ENCODE results near the gene APOA5. TPM values are rescaled to one million over a fixed set of nuclear protein-coding genes. Genes with fewer than 3 reads are reported as not detected.

The APOA5 gene
- total and polyA plus RNA-seq, 2 of the 13 experiments (the other 11 are each of a cell fraction or from before 2014, with no cell fraction given) = 44.0 to 49.1 TPM

- no peaks in the 10 kb centered on the region for H3K79me2 ChIP-seq (ENCODE audit: insufficient read depth, low read length)
- H3K9me3 ChIP-seq (ENCODE audit: low read length) = no peaks in the 10 kb centered on the region
- no peak for FAIRE-seq
- intact Hi-C loops (cut with micrococcal nuclease; ENCODE audit: unreplicated experiment) (no loop called here), in situ Hi-C loops (cut with HindIII; ENCODE audit: extremely low pct_ligation_motif_present, low pct_unique_long_range_greater_than_20kb) (loop anchor here (10.0 kb wide), 1 partner anchor 297 kb away; the partner anchor contains the start of gene SIK3)
- CTCF ChIA-PET (ENCODE audit: low intra/inter-chr PET ratio, low total read pairs) = no interaction called here
- 96% methylated on average over 5 of the region's 5 CpGs for WGBS (ENCODE audit: low lambda C conversion rate)
- BruUV-seq (replicated peaks) = no TSS peak
- H4K20me1 ChIP-seq (ENCODE audit: insufficient read depth, low read length) = no peaks in the 10 kb centered on the region
- H3K9ac ChIP-seq (ENCODE audit: insufficient read depth, low read depth, low read length) = no peak overlapping the region
- H3K36me3 ChIP-seq (replicated peaks in 1 of 2; ENCODE audit: control insufficient read depth in 1 of 2, insufficient read depth in 2 of 2, low read length in 2 of 2) = no peaks in the 10 kb centered on the region
- no peak for DNase-seq (ENCODE audit: low spot score)
- no peak for TF ChIP-seq MLX (CRISPR knock-in tag; IDR thresholded peaks at IDR 0.05)
- TF ChIP-seq, protein P1, sequence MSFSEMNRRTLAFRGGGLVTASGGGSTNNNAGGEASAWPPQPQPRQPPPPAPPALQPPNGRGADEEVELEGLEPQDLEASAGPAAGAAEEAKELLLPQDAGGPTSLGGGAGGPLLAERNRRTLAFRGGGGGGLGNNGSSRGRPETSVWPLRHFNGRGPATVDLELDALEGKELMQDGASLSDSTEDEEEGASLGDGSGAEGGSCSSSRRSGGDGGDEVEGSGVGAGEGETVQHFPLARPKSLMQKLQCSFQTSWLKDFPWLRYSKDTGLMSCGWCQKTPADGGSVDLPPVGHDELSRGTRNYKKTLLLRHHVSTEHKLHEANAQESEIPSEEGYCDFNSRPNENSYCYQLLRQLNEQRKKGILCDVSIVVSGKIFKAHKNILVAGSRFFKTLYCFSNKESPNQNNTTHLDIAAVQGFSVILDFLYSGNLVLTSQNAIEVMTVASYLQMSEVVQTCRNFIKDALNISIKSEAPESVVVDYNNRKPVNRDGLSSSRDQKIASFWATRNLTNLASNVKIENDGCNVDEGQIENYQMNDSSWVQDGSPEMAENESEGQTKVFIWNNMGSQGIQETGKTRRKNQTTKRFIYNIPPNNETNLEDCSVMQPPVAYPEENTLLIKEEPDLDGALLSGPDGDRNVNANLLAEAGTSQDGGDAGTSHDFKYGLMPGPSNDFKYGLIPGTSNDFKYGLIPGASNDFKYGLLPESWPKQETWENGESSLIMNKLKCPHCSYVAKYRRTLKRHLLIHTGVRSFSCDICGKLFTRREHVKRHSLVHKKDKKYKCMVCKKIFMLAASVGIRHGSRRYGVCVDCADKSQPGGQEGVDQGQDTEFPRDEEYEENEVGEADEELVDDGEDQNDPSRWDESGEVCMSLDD (CRISPR knock-in tag; IDR thresholded peaks at IDR 0.05; ENCODE audit: borderline replicate concordance) = no peak
- TF ChIP-seq RAD21 (CRISPR knock-in tag; IDR thresholded peaks at IDR 0.05) = no peak
- TF ChIP-seq CHD4 (IDR thresholded peaks at IDR 0.05; ENCODE audit: borderline replicate concordance, low read length) = no peak
- no peak for TF ChIP-seq SAFB2 (CRISPR knock-in tag; IDR thresholded peaks at IDR 0.05; ENCODE audit: borderline replicate concordance, low read depth)
- TF ChIP-seq, protein P2, sequence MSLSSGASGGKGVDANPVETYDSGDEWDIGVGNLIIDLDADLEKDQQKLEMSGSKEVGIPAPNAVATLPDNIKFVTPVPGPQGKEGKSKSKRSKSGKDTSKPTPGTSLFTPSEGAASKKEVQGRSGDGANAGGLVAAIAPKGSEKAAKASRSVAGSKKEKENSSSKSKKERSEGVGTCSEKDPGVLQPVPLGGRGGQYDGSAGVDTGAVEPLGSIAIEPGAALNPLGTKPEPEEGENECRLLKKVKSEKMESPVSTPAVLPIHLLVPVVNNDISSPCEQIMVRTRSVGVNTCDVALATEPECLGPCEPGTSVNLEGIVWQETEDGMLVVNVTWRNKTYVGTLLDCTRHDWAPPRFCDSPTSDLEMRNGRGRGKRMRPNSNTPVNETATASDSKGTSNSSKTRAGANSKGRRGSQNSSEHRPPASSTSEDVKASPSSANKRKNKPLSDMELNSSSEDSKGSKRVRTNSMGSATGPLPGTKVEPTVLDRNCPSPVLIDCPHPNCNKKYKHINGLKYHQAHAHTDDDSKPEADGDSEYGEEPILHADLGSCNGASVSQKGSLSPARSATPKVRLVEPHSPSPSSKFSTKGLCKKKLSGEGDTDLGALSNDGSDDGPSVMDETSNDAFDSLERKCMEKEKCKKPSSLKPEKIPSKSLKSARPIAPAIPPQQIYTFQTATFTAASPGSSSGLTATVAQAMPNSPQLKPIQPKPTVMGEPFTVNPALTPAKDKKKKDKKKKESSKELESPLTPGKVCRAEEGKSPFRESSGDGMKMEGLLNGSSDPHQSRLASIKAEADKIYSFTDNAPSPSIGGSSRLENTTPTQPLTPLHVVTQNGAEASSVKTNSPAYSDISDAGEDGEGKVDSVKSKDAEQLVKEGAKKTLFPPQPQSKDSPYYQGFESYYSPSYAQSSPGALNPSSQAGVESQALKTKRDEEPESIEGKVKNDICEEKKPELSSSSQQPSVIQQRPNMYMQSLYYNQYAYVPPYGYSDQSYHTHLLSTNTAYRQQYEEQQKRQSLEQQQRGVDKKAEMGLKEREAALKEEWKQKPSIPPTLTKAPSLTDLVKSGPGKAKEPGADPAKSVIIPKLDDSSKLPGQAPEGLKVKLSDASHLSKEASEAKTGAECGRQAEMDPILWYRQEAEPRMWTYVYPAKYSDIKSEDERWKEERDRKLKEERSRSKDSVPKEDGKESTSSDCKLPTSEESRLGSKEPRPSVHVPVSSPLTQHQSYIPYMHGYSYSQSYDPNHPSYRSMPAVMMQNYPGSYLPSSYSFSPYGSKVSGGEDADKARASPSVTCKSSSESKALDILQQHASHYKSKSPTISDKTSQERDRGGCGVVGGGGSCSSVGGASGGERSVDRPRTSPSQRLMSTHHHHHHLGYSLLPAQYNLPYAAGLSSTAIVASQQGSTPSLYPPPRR (CRISPR knock-in tag; IDR thresholded peaks at IDR 0.05; ENCODE audit: borderline replicate concordance) = no peak
- TF ChIP-seq, protein P3, sequence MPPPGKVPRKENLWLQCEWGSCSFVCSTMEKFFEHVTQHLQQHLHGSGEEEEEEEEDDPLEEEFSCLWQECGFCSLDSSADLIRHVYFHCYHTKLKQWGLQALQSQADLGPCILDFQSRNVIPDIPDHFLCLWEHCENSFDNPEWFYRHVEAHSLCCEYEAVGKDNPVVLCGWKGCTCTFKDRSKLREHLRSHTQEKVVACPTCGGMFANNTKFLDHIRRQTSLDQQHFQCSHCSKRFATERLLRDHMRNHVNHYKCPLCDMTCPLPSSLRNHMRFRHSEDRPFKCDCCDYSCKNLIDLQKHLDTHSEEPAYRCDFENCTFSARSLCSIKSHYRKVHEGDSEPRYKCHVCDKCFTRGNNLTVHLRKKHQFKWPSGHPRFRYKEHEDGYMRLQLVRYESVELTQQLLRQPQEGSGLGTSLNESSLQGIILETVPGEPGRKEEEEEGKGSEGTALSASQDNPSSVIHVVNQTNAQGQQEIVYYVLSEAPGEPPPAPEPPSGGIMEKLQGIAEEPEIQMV (CRISPR knock-in tag; IDR thresholded peaks at IDR 0.05; ENCODE audit: low read depth) = no peak
- TF ChIP-seq GATA4 (IDR thresholded peaks at IDR 0.05; ENCODE audit: borderline replicate concordance, low read depth) = no peak
- no peak for TF ChIP-seq NFYC (CRISPR knock-in tag; IDR thresholded peaks at IDR 0.05)
- no peak for TF ChIP-seq GPN1 (CRISPR knock-in tag; IDR thresholded peaks at IDR 0.05; ENCODE audit: borderline replicate concordance)
- no peak for TF ChIP-seq SOX13 (IDR thresholded peaks at IDR 0.05)
- TF ChIP-seq SOX13 (CRISPR knock-in tag; conservative IDR thresholded peaks at IDR 0.05 in 1 of 2, IDR thresholded peaks at IDR 0.05 in 1 of 2) = no peak
- TF ChIP-seq ZKSCAN5 (CRISPR knock-in tag; IDR thresholded peaks at IDR 0.05) = no peak
- TF ChIP-seq MAZ (IDR thresholded peaks at IDR 0.05; ENCODE audit: borderline replicate concordance, low read depth, low read length) = no peak
- no peak for TF ChIP-seq MAZ (CRISPR knock-in tag; IDR thresholded peaks at IDR 0.05; ENCODE audit: low read depth)
- no peak for TF ChIP-seq ZNF468 (CRISPR knock-in tag; IDR thresholded peaks at IDR 0.05)
- H2AFZ ChIP-seq (ENCODE audit: low read length) = no peak overlapping the region
- peaks cover 63% of the 10 kb centered on the region for H3K4me1 ChIP-seq (ENCODE audit: insufficient read depth, low read length)
- POLR2A ChIA-PET = interaction anchor here (12.0 to 17.3 kb wide), 2 partner anchors 9 to 32 kb away, joined by 291 to 1365 read pairs; partner anchors contain the start of genes APOA1, APOA4 and APOC3
- no peaks in the 10 kb centered on the region for H3K27me3 ChIP-seq (ENCODE audit: control insufficient read depth in 1 of 2, insufficient read depth in 2 of 2, low read length in 2 of 2)
- no peak overlapping the region for H3K27ac ChIP-seq (ENCODE audit: extremely low read length, insufficient read depth, low read length)
- H3K4me2 ChIP-seq (ENCODE audit: low read depth, low read length) = no peak overlapping the region
- no peak overlapping the region for H3K4me3 ChIP-seq (replicated peaks in 1 of 3; ENCODE audit: insufficient read depth in 1 of 3, low read depth in 2 of 3, low read length in 3 of 3)
- no peak for ATAC-seq
Observed at GRCh38 chr11:116797816-116798215, 6.1 kb upstream of the APOA5 start.

Data from HepG2 (cell line).